Kidney (tissue), 14 donors: Measurements from ENCODE around the gene HHAT. TPM values are rescaled to one million over a fixed set of nuclear protein-coding genes. Genes with fewer than 3 reads are reported as not detected.

Experiments used
- DNase-seq, 5 donors: peaks; one replicate each; pipeline ENCODE4 v3.0.0-alpha.2; 2013 to 2020
- FAIRE-seq: peaks from 2 replicates; lab custom pipeline; 2012; peaks lifted over from hg19 to GRCh38; lab: Jason Lieb, UNC
- H3K27ac ChIP-seq, 2 donors: one replicate each; pipeline ENCODE4 v1.7.0; 2013; ENCODE audit warnings: low read depth in 2 of 2, low read length in 2 of 2, inconsistent platforms in 1 of 2
- H3K27me3 ChIP-seq: one replicate; pipeline ENCODE4 v1.7.1; 2013; ENCODE audit warnings: low read length, inconsistent platforms; ENCODE audit not compliant: control insufficient read depth, insufficient read depth
- H3K36me3 ChIP-seq, 3 donors: one replicate each; pipeline versions ENCODE4 v1.7.0 to v1.7.1; 2013; ENCODE audit warnings: low read length in 3 of 3, control low read depth in 1 of 3, inconsistent platforms in 1 of 3; ENCODE audit not compliant: insufficient read depth in 3 of 3, control insufficient read depth in 2 of 3
- H3K4me1 ChIP-seq, 3 donors: one replicate each; pipeline versions ENCODE4 v1.7.0 to v1.7.1; 2013; ENCODE audit warnings: low read length in 3 of 3, inconsistent platforms in 1 of 3, low read depth in 1 of 3; ENCODE audit not compliant: control insufficient read depth in 2 of 3, insufficient read depth in 2 of 3
- H3K4me3 ChIP-seq, 3 donors: one replicate each; pipeline versions ENCODE4 v1.7.0 to v1.8.1; 2013; ENCODE audit warnings: low read length in 3 of 3, control low read depth in 1 of 3, inconsistent platforms in 1 of 3
- H3K9ac ChIP-seq, 3 donors: one replicate each; pipeline versions ENCODE4 v1.7.0 to v1.7.1; 2013; ENCODE audit warnings: low read length in 3 of 3, control low read depth in 1 of 3, inconsistent platforms in 1 of 3
- H3K9me3 ChIP-seq, 3 donors: one replicate each; pipeline versions ENCODE4 v1.7.0 to v1.7.1; 2013; ENCODE audit warnings: low read length in 3 of 3, control low read depth in 1 of 3, inconsistent platforms in 1 of 3; ENCODE audit not compliant: control insufficient read depth in 2 of 3, insufficient read depth in 1 of 3
- CTCF ChIP-seq: IDR thresholded peaks from 3 replicates; pipeline ENCODE4 v1.5.1; 2012; ENCODE audit warnings: mild to moderate bottlenecking, moderate library complexity, borderline replicate concordance; ENCODE audit not compliant: insufficient read depth; ENCODE audit errors: extremely low read depth
- intact Hi-C: fragments of 100-400 bp; cut with DNase I; formaldehyde crosslinking; loops from one replicate; pipeline ENCODE4 v1.11.1; 2022
- polyA plus RNA-seq: library from polyadenylated mRNA; stranded (reverse); fragments of 350-450 nt; fragmentation: Illumina TruSeq; extraction: RNeasy Lipid Tissue Mini Kit (QIAGEN cat#74804); gene quantifications from one replicate; pipeline ENCODE4 v1.2.3, GENCODE V29; 2014; ENCODE audit warnings: low read depth, low replicate concordance; ENCODE audit not compliant: insufficient read depth
- total RNA-seq: library from RNA; stranded (reverse); fragmentation: NEBNext Ultra II Directional; extraction: Animal tissue kit (Norgen Biotek cat#: 25700); gene quantifications from one replicate; pipeline ENCODE4 v1.2.1, GENCODE V29; 2021
- donor health status: control.
- donor health status: control.
- donor health status: control.
- donor health status: control.
- donor health status: control.
- donor health status: DM: yes; HTN: yes; CAD: no.
- donor health status: Normal renal cell carcinoma (clear cell type).

HHAT gene
- total and polyA plus RNA-seq, 2 donors from 2014 or later: 5.5 to 9.7 TPM

GRCh38 chr1:210688512-210689234 is 360.0 kb downstream of the HHAT start:
- no peak for TF ChIP-seq CTCF
- Histone ChIP-seq H3K4me3 (no peak overlapping the region), H3K27ac (no peak overlapping the region), H3K9me3 (no peaks in the 10 kb centered on the region), H3K27me3 (no peaks in the 10 kb centered on the region), H3K4me1 (no peaks in the 10 kb centered on the region), H3K9ac (no peak overlapping the region), H3K36me3 (no peaks in the 10 kb centered on the region)
- DNase-seq (no peak), FAIRE-seq (no peak)
- intact Hi-C loops: no loop called here

- Histone ChIP-seq H3K4me1 (no peaks in the 10 kb centered on the region), H3K9me3 (no peaks in the 10 kb centered on the region), H3K9ac (no peak overlapping the region), H3K27ac (no peak overlapping the region), H3K4me3 (no peak overlapping the region), H3K27me3 (no peaks in the 10 kb centered on the region), H3K36me3 (no peaks in the 10 kb centered on the region)
- DNase-seq (no peak), FAIRE-seq (no peak)
- no peak for TF ChIP-seq CTCF
- intact Hi-C loops: no loop called here
Observed at GRCh38 chr1:210689826-210690225, 361.1 kb downstream of the HHAT start.

- no peak for DNase-seq
- Histone ChIP-seq H3K9ac (no peak overlapping the region), H3K4me3 (no peak overlapping the region), H3K27me3 (no peaks in the 10 kb centered on the region), H3K4me1 (no peaks in the 10 kb centered on the region), H3K9me3 (no peaks in the 10 kb centered on the region), H3K36me3 (no peaks in the 10 kb centered on the region), H3K27ac (no peak overlapping the region)
- TF ChIP-seq CTCF: no peak
- intact Hi-C loops: no loop called here
- no peak for FAIRE-seq
Observed at GRCh38 chr1:210690236-210690635, 361.5 kb downstream of the HHAT start.
